ENCODE measurements around the gene MED13.

MED13 gene

DNA sequence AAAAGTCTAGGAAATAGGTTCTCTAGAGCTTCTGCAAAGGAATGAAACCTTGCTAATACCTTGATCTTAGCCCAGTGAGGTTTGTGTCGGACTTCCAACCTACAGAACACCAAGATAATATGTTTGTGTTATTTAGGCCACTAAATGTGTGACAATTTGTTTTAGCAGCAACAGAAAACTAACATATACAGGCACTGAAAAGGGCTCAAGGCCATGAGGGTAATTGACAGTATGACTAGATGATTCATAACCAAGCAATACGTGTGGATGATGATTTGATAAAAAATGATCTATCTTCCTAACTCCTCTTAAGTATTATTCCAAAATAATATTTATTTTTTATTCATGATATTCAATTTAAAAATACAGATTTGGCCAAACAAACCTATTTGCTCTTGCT is 27.7 kb upstream of the MED13 start (continued):
- TF ChIP-seq ZNF184 (tag by site-specific recombination; IDR thresholded peaks at IDR 0.05) (no peak), HOXA7 (CRISPR knock-in tag; IDR thresholded peaks at IDR 0.05; ENCODE audit: borderline replicate concordance) (no peak), ZNF600 (tag by site-specific recombination; IDR thresholded peaks at IDR 0.05) (no peak)

DNA sequence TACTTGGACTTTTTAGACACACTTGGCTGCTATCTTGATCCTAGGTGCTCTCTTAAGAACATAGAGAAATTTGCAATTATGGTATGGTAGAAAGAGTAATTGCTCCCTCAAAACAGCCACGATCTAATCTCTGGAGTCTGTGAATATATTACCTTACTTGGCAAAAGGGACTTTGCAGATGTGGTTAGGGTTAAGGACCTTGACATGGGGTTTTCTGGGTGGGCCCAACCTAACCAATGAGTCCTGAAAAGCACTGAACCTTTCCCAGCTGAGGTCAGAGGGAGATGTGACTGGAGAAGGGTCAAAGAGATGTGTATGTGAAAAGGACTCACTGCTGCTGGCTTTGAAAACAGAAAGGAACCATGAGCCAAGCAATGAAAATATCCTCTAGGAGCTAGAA is 26.7 kb upstream of the MED13 start:
- POLR2A ChIA-PET, result no interaction called here
- CTCF ChIA-PET, result interaction anchor here (0.6 kb wide), 1 partner anchor 21 kb away, joined by 3 read pairs; no protein-coding TSS in a partner anchor

More for the DNA sequence above, 26.7 kb upstream of the MED13 start:
- no peaks in the 10 kb centered on the region for H3K9me3 ChIP-seq (ENCODE audit: control insufficient read depth, insufficient read depth, low read depth, low read length)
- no peaks in the 10 kb centered on the region for H3K36me3 ChIP-seq (ENCODE audit: control insufficient read depth in 2 of 2, insufficient read depth in 1 of 2, low read length in 2 of 2)
- H3K27ac ChIP-seq (ENCODE audit: extremely low read depth, low read depth, low read length), result no peak overlapping the region
- H3K4me1 ChIP-seq (ENCODE audit: control insufficient read depth, insufficient read depth, low read length), result no peaks in the 10 kb centered on the region
- TF ChIP-seq ZNF266 (tag by site-specific recombination; IDR thresholded peaks at IDR 0.05; ENCODE audit: low read depth) (no peak), ZFHX2 (tag by site-specific recombination; conservative IDR thresholded peaks at IDR 0.05) (no peak), ZNF623 (tag by site-specific recombination; IDR thresholded peaks at IDR 0.05) (no peak), ZNF791 (tag by site-specific recombination; IDR thresholded peaks at IDR 0.05) (no peak), KLF10 (tag by site-specific recombination; IDR thresholded peaks at IDR 0.05) (no peak), ZNF629 (tag by site-specific recombination; IDR thresholded peaks at IDR 0.05) (no peak), ZNF404 (tag by site-specific recombination; IDR thresholded peaks at IDR 0.05) (no peak), ZSCAN30 (tag by site-specific recombination; IDR thresholded peaks at IDR 0.05) (no peak), ZNF76 (tag by site-specific recombination; IDR thresholded peaks at IDR 0.05; ENCODE audit: borderline replicate concordance, low read depth) (no peak), ZNF24 (tag by site-specific recombination; IDR thresholded peaks at IDR 0.05) (no peak), SALL2 (tag by site-specific recombination; IDR thresholded peaks at IDR 0.05; ENCODE audit: borderline replicate concordance) (no peak), ZNF354C (tag by site-specific recombination; IDR thresholded peaks at IDR 0.05; ENCODE audit: borderline replicate concordance, low read depth) (no peak), ZSCAN4 (tag by site-specific recombination; IDR thresholded peaks at IDR 0.05) (no peak)
- TF ChIP-seq, protein P1, sequence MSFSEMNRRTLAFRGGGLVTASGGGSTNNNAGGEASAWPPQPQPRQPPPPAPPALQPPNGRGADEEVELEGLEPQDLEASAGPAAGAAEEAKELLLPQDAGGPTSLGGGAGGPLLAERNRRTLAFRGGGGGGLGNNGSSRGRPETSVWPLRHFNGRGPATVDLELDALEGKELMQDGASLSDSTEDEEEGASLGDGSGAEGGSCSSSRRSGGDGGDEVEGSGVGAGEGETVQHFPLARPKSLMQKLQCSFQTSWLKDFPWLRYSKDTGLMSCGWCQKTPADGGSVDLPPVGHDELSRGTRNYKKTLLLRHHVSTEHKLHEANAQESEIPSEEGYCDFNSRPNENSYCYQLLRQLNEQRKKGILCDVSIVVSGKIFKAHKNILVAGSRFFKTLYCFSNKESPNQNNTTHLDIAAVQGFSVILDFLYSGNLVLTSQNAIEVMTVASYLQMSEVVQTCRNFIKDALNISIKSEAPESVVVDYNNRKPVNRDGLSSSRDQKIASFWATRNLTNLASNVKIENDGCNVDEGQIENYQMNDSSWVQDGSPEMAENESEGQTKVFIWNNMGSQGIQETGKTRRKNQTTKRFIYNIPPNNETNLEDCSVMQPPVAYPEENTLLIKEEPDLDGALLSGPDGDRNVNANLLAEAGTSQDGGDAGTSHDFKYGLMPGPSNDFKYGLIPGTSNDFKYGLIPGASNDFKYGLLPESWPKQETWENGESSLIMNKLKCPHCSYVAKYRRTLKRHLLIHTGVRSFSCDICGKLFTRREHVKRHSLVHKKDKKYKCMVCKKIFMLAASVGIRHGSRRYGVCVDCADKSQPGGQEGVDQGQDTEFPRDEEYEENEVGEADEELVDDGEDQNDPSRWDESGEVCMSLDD (tag by site-specific recombination; IDR thresholded peaks at IDR 0.05), result no peak
- TF ChIP-seq, protein P2, sequence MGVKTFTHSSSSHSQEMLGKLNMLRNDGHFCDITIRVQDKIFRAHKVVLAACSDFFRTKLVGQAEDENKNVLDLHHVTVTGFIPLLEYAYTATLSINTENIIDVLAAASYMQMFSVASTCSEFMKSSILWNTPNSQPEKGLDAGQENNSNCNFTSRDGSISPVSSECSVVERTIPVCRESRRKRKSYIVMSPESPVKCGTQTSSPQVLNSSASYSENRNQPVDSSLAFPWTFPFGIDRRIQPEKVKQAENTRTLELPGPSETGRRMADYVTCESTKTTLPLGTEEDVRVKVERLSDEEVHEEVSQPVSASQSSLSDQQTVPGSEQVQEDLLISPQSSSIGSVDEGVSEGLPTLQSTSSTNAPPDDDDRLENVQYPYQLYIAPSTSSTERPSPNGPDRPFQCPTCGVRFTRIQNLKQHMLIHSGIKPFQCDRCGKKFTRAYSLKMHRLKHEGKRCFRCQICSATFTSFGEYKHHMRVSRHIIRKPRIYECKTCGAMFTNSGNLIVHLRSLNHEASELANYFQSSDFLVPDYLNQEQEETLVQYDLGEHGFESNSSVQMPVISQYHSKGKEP (tag by site-specific recombination; IDR thresholded peaks at IDR 0.05), result no peak
- TF ChIP-seq, protein P3, sequence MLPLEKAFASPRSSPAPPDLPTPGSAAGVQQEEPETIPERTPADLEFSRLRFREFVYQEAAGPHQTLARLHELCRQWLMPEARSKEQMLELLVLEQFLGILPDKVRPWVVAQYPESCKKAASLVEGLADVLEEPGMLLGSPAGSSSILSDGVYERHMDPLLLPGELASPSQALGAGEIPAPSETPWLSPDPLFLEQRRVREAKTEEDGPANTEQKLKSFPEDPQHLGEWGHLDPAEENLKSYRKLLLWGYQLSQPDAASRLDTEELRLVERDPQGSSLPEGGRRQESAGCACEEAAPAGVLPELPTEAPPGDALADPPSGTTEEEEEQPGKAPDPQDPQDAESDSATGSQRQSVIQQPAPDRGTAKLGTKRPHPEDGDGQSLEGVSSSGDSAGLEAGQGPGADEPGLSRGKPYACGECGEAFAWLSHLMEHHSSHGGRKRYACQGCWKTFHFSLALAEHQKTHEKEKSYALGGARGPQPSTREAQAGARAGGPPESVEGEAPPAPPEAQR (tag by site-specific recombination; IDR thresholded peaks at IDR 0.05), result no peak
- TF ChIP-seq, protein P4, sequence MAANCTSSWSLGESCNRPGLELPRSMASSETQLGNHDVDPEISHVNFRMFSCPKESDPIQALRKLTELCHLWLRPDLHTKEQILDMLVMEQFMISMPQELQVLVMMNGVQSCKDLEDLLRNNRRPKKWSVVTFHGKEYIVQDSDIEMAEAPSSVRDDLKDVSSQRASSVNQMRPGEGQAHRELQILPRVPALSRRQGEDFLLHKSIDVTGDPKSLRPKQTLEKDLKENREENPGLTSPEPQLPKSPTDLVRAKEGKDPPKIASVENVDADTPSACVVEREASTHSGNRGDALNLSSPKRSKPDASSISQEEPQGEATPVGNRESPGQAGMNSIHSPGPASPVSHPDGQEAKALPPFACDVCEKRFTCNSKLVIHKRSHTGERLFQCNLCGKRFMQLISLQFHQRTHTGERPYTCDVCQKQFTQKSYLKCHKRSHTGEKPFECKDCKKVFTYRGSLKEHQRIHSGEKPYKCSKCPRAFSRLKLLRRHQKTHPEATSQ (tag by site-specific recombination; IDR thresholded peaks at IDR 0.05), result no peak
- TF ChIP-seq, protein P5, sequence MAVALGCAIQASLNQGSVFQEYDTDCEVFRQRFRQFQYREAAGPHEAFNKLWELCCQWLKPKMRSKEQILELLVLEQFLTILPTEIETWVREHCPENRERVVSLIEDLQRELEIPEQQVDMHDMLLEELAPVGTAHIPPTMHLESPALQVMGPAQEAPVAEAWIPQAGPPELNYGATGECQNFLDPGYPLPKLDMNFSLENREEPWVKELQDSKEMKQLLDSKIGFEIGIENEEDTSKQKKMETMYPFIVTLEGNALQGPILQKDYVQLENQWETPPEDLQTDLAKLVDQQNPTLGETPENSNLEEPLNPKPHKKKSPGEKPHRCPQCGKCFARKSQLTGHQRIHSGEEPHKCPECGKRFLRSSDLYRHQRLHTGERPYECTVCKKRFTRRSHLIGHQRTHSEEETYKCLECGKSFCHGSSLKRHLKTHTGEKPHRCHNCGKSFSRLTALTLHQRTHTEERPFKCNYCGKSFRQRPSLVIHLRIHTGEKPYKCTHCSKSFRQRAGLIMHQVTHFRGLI (tag by site-specific recombination; IDR thresholded peaks at IDR 0.05), result no peak
- H3K4me3 ChIP-seq (ENCODE audit: low read depth, low read length), result no peak overlapping the region
